ENCODE measurements around the gene CASTOR1.

DNA sequence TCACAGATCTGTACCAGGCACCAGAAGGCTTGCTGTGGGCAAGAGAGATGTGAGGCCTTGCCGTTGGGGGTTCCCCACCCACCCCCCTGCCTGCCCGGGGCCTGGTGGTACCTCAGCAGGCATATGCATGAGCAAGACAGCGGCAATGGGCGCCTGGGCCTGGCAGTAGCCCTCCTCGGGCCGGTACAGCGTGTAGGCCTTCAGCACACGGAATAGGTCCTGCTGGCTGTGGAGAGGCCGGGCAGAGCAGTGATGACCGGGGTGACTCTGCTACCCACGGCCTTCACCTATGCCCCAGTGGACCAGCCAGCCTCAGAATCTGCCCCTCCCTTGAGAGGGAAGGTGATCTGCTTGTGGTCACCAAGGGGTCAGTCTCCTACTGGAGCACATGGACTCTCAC is 5.5 kb upstream of the CASTOR1 start:
- TF ChIP-seq, protein P1, sequence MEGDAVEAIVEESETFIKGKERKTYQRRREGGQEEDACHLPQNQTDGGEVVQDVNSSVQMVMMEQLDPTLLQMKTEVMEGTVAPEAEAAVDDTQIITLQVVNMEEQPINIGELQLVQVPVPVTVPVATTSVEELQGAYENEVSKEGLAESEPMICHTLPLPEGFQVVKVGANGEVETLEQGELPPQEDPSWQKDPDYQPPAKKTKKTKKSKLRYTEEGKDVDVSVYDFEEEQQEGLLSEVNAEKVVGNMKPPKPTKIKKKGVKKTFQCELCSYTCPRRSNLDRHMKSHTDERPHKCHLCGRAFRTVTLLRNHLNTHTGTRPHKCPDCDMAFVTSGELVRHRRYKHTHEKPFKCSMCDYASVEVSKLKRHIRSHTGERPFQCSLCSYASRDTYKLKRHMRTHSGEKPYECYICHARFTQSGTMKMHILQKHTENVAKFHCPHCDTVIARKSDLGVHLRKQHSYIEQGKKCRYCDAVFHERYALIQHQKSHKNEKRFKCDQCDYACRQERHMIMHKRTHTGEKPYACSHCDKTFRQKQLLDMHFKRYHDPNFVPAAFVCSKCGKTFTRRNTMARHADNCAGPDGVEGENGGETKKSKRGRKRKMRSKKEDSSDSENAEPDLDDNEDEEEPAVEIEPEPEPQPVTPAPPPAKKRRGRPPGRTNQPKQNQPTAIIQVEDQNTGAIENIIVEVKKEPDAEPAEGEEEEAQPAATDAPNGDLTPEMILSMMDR (IDR thresholded peaks at IDR 0.05) = no peak
- no peak for TF ChIP-seq MYBL2 (CRISPR knock-in tag; IDR thresholded peaks at IDR 0.05)
- TF ChIP-seq, protein P2, sequence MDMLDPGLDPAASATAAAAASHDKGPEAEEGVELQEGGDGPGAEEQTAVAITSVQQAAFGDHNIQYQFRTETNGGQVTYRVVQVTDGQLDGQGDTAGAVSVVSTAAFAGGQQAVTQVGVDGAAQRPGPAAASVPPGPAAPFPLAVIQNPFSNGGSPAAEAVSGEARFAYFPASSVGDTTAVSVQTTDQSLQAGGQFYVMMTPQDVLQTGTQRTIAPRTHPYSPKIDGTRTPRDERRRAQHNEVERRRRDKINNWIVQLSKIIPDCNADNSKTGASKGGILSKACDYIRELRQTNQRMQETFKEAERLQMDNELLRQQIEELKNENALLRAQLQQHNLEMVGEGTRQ (CRISPR knock-in tag; IDR thresholded peaks at IDR 0.05) = no peak
- TF ChIP-seq, protein P3, sequence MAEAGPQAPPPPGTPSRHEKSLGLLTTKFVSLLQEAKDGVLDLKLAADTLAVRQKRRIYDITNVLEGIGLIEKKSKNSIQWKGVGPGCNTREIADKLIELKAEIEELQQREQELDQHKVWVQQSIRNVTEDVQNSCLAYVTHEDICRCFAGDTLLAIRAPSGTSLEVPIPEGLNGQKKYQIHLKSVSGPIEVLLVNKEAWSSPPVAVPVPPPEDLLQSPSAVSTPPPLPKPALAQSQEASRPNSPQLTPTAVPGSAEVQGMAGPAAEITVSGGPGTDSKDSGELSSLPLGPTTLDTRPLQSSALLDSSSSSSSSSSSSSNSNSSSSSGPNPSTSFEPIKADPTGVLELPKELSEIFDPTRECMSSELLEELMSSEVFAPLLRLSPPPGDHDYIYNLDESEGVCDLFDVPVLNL (CRISPR knock-in tag; IDR thresholded peaks at IDR 0.05; ENCODE audit: borderline replicate concordance, low read depth) = no peak
- no peak for TF ChIP-seq ZNF232 (CRISPR knock-in tag; IDR thresholded peaks at IDR 0.05)
- TF ChIP-seq, protein P4, sequence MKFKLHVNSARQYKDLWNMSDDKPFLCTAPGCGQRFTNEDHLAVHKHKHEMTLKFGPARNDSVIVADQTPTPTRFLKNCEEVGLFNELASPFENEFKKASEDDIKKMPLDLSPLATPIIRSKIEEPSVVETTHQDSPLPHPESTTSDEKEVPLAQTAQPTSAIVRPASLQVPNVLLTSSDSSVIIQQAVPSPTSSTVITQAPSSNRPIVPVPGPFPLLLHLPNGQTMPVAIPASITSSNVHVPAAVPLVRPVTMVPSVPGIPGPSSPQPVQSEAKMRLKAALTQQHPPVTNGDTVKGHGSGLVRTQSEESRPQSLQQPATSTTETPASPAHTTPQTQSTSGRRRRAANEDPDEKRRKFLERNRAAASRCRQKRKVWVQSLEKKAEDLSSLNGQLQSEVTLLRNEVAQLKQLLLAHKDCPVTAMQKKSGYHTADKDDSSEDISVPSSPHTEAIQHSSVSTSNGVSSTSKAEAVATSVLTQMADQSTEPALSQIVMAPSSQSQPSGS (CRISPR knock-in tag; IDR thresholded peaks at IDR 0.05; ENCODE audit: borderline replicate concordance, low read depth) = no peak
- no peak for TF ChIP-seq ETV6 (CRISPR knock-in tag; IDR thresholded peaks at IDR 0.05)
- no peak for TF ChIP-seq NR2C2 (CRISPR knock-in tag; IDR thresholded peaks at IDR 0.05)
- TF ChIP-seq, protein P5, sequence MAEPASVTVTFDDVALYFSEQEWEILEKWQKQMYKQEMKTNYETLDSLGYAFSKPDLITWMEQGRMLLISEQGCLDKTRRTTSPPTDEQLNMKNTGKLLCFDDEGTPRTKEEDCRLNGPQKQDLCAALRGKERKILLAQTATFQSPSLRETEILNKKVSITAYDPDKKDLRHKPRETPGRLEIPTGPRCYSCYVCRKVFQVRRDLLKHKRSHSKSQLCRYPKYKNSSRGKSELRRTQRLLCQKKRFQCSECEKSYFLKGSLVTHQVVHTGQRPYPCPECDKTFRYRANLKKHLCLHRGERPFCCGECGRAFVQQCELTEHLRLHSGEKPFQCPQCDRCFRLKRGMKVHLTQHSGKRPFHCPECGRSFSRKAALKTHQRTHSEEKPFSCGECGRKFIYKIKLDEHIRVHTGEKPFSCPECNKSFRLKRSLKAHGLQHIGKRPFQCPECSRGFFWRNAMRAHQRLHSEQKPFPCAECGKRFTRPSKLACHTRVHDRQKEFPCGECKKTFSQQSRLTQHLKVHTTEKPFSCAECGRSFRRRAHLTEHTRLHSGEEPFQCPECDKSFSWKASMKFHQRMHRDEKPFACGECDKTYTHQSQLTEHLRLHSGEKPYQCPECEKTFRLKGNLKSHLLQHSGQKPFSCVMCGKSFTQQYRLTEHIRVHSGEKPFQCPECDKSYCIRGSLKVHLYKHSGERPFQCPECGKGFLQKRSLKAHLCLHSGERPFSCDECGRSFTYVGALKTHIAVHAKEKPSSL (CRISPR knock-in tag; conservative IDR thresholded peaks at IDR 0.05) = no peak
- no peak for TF ChIP-seq ZNF263 (CRISPR knock-in tag; IDR thresholded peaks at IDR 0.05; ENCODE audit: low read depth)
- no peak for TF ChIP-seq ESRRA (CRISPR knock-in tag; IDR thresholded peaks at IDR 0.05; ENCODE audit: borderline replicate concordance)
- TF ChIP-seq, protein P6, sequence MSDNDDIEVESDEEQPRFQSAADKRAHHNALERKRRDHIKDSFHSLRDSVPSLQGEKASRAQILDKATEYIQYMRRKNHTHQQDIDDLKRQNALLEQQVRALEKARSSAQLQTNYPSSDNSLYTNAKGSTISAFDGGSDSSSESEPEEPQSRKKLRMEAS (CRISPR knock-in tag; IDR thresholded peaks at IDR 0.05) = no peak
- no peak for TF ChIP-seq ZNF416 (CRISPR knock-in tag; IDR thresholded peaks at IDR 0.05)
- TF ChIP-seq, protein P7, sequence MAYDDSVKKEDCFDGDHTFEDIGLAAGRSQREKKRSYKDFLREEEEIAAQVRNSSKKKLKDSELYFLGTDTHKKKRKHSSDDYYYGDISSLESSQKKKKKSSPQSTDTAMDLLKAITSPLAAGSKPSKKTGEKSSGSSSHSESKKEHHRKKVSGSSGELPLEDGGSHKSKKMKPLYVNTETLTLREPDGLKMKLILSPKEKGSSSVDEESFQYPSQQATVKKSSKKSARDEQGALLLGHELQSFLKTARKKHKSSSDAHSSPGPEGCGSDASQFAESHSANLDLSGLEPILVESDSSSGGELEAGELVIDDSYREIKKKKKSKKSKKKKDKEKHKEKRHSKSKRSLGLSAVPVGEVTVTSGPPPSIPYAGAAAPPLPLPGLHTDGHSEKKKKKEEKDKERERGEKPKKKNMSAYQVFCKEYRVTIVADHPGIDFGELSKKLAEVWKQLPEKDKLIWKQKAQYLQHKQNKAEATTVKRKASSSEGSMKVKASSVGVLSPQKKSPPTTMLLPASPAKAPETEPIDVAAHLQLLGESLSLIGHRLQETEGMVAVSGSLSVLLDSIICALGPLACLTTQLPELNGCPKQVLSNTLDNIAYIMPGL (CRISPR knock-in tag; IDR thresholded peaks at IDR 0.05) = no peak
